Fibroblast of gingiva (primary cell): ENCODE results near the gene HJURP.
"Not testable (repeated sequence)": the region's sequence is repeated elsewhere in the genome, so short reads cannot be mapped to it uniquely, and the experiment has no call there.

Source experiments
- DNase-seq: peaks from one replicate; pipeline ENCODE4 v3.0.0-alpha.2; 2011; ENCODE audit warnings: low read depth

The HJURP gene, protein sequence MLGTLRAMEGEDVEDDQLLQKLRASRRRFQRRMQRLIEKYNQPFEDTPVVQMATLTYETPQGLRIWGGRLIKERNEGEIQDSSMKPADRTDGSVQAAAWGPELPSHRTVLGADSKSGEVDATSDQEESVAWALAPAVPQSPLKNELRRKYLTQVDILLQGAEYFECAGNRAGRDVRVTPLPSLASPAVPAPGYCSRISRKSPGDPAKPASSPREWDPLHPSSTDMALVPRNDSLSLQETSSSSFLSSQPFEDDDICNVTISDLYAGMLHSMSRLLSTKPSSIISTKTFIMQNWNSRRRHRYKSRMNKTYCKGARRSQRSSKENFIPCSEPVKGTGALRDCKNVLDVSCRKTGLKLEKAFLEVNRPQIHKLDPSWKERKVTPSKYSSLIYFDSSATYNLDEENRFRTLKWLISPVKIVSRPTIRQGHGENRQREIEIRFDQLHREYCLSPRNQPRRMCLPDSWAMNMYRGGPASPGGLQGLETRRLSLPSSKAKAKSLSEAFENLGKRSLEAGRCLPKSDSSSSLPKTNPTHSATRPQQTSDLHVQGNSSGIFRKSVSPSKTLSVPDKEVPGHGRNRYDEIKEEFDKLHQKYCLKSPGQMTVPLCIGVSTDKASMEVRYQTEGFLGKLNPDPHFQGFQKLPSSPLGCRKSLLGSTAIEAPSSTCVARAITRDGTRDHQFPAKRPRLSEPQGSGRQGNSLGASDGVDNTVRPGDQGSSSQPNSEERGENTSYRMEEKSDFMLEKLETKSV

DNA sequence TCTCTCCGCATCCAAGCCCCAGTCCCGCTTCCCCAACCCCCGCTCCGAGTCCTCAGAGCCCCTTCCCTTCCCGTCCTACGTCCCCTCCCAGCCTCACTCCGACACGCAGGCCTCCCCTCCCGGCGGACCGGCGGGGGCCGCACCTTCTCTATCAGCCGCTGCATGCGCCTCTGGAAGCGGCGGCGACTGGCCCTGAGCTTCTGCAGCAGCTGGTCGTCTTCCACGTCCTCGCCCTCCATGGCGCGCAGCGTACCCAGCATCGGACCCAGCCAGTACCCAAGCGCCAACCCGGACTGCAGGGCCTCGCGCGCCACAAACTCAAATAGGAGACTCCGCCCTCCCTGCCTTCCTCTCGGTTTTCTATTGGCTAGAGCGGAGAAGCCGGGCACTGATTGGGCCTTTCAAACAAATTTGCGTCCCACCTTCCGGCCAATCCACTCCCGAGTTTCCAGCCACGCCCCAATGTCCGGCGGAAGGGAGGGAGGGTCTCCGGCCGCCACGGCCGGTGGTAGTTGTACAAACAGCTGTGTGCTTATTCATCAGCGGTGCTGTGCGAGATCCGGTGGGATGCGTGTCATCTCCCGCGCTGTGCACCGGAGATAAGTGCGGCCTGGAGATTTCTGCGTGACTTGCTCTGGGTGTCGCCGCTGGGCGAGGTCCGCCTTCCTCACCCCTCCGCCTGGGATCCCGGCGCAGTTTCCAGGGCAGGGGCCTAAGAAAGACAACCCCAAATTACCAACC, at the start of gene HJURP:
Gene HJURP, minus strand, starts transcription at position 295 of the 741 bp plus-strand sequence. Its CDS starts 35 bp downstream, at position 260.
- DNase-seq = peak; percentile 92

DNA sequence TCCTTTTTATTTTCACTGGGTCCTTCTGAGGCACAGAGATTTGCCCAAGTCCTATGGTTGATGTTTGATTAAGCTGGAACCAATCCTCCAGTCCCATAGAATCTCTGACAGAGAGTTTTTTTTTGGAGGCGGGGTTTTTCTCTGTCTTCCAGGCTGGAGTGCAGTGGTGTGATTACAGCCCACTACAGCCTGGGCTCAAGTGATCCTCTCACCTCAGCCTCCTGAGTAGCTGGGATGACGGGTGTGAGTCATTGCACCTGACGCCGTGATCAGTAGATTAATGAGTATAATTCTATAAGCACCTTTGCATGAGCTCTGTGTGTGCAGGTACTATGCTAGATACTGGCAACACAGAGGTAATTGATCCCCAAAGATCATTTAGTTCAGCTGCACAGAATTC, 47.5 kb upstream of the HJURP start:
- no peak for DNase-seq

DNA sequence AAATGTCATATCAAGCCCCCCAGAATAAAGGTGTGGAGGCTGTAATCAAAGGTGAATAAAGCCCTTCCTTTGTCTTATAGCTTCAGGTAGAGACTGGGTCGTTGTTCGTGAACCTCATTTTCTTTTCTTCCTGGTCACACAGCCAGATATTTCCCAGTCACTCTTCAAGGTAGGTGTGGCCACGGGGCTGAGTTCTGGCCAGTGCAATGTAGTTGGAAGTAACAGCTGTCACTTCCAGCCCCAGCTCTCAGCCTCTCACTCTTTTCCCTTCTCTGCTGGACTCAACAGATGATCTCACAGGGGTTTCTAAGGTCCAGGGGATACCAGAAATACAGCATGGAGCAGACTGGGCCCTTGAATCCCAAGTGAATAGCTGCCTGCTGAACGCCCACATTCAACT, 47.0 kb upstream of the HJURP start:
- no peak for DNase-seq

DNA sequence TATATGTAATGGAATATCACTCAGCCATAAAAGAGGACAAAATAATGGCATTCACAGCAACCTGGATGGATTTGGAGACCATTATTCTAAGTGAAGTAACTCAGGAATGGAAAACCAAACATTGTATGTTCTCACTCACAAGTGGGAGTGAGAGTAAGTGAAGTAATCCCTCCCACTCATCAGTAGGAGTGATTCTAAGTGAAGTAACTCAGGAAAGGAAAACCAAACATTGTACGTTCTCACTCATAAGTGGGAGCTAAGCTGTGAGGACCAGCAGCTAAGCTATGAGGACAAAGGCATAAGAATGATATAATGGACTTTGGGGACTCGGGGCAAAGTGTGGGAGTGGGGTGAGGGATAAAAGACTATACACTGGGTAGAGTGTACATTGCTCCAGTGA, 41.9 kb upstream of the HJURP start:
- DNase-seq = not testable (repeated sequence)

DNA sequence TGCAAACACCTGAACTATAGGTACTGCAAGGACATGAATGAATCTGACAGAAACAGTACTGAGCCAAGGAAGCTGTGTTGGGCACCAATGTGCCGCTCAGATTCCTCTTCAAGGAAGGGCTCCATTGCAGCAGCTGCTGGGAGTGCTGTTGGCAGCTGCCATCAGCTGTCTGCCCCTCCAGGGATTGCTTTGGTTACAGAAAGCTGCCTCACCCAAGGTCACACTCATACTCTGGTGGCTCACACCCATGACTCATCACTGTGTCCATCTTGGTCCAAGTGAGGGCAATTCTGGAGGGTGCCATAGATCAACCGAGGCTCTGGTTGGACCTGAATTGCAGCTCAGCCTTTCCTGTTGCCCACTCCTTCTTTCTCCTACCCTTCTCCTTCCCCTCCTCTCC, 38.5 kb upstream of the HJURP start:
- no peak for DNase-seq

DNA sequence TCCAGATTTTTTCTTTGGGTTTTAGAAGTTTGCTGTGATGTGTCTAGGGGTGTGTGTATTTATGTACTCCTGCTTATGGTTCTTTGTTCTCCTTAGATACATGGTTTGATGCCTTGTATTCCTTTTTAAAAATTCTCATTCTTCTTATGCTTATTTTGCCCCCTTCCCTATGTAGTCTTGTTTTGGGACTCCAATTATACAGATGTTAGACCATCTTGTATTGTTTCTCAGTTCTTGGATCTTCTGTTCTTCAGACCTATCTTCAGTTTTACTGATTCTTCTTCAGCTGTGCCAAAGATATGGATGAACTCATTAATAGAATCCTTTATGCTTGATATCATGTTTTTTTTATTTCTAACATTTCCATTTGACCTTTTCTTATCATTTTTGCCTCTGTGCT, 28.0 kb upstream of the HJURP start:
- no peak for DNase-seq

DNA sequence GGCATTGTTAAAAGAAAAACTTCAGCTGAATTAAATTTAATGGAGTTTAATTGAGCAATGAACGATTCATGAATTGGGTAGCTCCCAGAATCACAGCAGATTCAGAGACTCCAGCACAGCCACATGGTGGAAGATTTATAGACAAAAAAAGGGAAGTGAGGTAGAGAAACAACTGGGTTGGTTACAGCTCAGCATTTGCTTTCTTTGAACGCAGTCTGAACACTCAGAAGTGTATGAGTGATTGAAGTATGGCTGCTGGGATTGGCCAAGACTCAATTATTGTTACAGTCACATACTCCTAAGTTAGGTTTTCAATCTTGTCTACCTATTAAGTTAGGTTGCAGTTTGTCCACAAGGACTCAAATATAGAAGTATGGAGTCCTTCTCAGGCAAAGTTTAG, 17.8 kb upstream of the HJURP start:
- DNase-seq = not testable (repeated sequence)

DNA sequence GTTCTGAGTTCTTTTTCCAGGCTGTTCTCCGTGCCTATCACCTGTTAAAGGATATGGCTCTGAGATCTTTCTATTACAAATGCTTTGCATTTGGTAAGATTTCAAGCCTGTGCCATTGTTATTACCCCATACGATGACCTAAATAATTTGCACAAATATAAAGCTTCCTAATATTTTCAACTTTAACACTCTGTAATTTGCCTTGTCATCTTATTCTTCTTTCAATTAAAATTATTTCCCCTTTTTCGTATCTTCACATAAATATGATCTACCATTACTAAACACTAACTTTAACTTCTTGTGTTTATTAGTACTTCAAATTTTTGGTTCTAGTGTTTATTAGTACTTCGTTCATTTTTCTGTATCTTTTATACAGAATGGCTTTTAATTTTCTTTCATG, 17.1 kb upstream of the HJURP start:
- DNase-seq = no peak

DNA sequence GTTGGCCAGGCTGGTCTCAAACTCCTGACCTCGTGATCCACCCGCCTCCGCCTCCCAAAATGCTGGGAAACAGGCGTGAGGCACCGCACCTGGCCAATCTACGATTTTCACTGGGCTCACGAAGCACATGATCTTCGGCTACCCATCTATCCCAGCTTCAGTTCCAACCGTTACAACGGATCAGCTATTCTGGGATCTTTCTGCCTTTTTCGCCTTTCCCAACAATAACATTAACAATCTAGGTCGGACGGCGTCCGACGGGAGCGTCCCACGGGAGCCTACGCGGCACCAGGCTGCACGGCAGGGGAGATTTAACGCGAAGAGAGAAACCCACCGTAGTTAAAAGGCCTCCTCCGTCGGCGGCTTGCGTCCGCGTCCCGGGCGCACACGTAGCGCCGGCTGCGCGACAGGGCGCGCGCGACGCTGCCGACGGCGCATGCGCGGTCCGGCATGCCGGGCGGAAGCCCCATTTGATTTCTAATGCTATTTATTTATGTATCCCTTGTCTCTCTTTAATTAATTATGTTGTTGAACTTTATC, 13.7 kb upstream of the HJURP start, which contains the start of gene MSL3B:
Gene MSL3B, minus strand, starts transcription at position 394 of the 540 bp plus-strand sequence.
- DNase-seq = peak; percentile 51

DNA sequence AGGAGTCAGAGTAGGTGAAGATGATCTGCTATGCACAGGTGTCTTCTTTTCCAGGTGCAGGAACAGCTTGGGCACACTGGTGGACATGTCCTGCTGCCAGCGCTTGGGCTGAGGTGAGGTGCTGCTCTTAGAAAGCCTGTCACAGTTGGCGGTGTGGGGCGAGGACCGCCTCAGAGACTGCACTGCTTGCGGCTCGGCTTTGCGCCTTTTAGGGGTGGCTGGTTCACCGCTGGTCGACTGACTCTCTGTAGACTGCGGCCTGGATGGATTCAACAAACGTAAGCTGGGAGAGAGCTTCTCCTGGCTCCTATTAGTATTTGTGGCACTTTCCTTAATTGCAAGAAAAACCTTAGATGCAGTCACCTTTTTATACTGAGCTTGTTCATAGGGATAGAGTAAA, 12.1 kb upstream of the HJURP start:
- no peak for DNase-seq

DNA sequence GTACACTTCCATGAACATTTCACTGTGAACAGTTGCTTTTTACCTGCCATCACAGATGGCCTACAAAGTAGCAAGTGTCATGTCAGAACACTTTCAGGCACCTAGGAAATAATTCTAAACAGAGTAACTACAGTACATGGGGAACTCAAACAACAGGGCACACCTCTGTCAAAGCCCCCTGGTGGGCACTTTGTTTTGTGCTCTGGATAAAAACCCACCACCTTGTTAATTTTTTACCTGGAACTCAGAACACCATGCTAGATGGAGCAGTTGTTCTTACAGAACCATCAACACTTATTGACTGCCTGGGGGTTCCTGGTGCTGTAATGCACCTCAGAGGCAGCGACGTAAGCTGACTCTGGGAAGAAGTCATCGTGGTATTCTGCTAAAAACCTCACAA, 11.5 kb upstream of the HJURP start:
- DNase-seq = no peak

DNA sequence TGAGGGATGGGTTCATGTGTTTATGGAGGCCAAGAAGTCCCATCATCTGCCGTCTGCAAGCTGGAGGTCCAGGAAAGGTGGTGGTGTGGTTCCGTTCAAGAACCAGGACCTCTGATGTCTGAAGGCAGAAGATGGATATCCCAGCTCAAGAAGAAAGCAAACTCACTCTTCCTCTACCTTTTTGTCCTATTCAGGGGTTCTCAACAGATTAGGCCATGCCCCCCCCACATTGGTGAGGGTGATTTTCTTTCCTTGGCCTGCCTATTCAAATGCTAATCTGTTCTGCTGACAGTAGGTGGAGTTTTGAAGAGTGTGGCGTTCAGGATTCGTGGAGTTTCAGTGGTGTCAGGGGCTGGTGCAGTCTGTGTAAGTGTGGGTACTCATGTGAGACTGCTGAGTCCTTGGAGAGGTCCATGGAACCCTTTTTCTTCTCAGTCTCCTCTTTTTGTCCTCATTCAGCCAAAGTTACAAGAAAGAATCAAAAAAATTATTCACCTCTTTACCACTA, 8.0 kb upstream of the HJURP start:
- DNase-seq = no peak

DNA sequence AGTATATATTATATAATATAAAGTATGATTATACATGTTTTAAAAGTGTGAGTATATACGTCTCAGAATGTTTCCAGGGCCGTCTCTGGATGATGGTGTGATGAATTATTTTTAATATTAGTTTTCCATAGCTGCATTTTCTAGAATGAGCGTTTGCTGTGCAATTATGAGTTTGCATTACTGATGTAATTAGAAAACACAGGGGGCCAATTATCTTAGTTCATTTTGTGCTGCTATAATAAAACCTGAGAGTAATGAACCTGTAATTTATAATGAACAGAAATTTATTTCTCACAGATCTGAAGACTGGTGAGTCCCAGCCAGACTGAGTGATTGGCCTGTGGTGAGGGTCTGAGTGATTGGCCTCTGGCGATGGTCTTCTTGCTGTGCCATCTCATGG, 4.0 kb upstream of the HJURP start:
- no peak for DNase-seq

DNA sequence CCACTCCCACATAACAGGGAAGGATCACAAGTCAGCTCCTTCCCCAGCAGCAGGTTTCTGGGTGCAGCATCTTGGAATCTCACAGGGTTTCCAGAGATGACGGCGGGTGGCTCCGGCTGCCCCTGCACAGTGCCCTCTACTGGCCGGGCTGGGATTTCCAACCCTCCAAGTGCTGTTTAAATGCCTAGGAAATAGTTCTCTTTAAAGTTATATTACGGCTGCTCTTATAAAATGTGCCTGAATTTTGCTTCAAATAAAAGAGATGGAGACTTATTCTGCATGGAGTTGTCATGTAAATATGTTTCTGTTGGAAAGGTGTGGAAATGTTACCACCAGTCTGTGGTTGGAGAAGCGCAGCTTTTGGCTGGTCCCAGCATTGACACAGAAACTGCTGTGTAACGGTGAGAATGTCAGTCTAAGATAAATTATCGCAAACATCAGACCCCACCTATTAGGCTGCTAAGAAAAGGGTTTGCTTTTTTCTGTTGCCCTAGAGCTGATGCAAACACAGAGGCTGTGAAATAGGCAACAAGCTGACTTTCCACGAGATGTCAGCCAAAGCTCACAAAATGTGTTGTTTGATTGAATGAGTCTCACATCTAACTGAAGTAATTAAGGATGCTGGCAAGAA, 3.3 kb upstream of the HJURP start:
- DNase-seq = no peak

DNA sequence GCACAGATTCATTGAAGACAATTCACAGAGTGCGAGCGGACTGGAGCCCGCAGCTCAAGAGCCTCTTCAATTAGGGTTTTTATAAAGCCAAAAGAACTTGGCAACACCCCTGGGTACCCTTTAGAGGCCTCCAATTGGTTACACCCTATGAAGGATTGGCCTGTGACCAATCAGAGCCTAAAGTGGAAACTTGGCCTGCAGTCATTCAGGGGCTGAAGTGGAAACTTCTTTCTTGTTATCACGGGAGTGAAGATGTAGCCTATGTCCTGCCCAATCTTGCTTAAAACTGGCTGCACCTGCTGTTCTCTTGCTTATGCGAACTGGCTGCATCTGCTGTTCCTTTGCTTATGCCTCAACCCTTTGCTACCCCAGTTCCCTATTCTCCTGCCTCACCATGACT, 1.8 kb upstream of the HJURP start:
- no peak for DNase-seq

DNA sequence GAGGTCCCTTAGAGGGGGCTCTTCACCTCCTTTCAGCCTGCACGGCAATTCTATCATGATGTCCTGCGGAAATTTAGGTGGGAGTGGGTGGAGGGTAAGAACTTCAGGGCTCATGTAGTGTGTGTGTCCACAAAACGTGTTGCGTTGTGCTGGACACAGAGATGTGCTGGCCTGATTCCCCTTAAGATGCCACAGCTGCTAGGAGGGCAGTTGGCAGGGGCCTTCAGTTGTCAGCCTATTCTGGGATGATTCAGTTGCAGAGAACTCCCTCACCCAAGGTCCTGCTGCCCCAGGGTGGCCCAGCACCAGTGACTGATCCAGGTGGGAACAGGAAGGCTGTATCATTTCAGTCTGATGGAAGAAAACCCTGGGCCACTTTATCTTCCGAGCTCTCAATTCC, 1.0 kb upstream of the HJURP start:
- no peak for DNase-seq

DNA sequence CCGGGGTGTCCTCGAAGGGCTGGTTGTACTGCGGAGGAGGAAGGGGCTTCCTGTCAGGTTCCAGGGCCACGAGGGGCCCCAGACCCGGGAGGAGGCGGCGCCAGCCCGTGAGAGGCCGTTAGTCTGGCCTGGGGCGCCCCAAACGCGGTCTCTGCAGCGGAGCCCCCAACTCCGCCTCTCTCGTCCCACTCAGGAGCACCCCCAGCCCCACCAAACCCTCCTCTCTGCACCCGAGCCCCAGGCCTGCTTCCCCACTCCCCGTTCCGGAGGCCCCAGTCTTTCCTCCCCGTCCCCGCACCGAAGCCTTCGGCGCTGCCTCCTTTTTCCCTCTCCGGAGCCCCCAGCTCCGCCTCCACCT, 473 bp downstream of the HJURP start:
- no peak for DNase-seq

DNA sequence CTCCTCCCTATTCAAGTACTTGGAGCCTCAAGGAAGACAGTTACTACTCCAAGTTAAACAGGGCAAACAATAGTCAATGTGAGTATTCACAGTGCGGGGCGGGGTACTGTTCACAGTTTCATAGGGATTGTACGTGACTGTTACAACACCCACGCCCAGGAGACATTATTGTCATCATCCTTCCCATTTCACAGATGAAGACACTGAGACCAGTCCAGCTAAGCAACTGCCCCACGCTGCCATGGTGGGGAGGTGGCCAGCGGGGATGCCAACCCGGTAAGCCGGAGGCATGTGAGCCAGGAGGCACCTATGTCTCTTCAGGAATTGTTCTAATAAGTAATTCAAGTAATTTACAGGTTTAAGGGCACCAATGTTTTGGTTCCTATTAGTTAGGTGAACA, 982 bp downstream of the HJURP start:
- DNase-seq = no peak

DNA sequence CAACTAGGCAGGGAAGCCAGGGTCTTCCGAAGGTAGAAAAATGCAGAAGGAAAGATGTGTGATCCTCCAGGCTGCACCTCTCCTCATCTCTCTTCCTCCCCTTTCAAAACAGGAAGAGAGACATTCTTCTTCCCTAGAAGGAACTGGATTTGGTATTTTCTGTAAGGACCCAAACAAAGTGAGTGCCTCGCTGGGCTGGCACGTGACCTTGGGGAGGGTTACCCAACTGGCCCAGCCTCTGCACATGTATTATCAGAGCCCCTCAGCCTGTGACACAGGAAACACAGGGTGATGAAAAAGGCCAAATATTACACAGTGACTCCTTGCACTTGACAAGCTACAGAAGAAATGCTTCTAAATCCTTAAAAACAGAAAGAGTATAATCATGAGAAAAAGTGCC, 2.3 kb downstream of the HJURP start:
- no peak for DNase-seq

DNA sequence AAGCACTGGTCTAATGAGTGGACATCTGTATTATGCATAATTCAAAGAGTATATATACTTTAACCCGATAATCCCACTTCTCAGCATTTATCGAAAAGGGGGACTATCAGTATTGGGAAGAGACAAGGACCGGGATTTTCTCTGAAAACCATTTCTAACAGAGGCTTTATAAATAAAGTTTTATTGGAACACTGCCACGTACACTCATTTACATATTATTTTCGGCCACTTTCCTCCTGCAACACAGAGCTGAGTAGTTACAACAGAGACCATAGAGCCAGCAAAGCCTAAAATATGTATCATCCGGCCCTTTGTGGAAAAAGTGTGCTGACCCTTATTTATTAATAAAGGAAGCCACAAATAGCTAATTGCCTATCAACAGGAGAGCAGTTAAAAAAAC, 3.2 kb downstream of the HJURP start:
- no peak for DNase-seq

DNA sequence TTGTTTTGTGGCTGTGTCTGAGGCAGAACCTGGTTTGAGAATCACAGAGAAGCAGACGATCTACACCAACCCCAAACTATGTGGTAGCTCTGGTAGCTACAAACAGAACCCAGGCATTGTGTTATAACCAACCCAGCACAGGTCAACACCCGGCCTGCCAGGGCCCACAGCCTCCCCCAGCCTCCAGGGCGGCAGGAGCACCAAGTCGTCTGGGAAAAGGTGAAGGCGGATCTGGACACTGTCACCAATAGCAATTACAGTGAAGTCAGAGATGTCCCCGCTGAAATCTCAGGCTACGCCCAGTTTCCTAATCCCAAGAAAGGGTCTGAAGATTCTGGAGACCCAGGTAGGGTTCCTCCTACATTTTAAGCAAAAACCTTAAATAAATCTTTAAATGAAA, 3.6 kb downstream of the HJURP start:
- DNase-seq = no peak
